HG03175 (cell line): ENCODE data around the gene PLXDC2.
"Not testable (repeated sequence)": the region's sequence is repeated elsewhere in the genome, so short reads cannot be mapped to it uniquely, and the experiment has no call there.

ENCODE experiments used
- ATAC-seq: cut with Tn5 transposase; IDR thresholded peaks from one replicate; pipeline ENCODE4 v1.9.1; 2021; ENCODE audit warnings: mild to moderate bottlenecking, moderate library complexity; ENCODE audit not compliant: unreplicated experiment

Gene PLXDC2

DNA sequence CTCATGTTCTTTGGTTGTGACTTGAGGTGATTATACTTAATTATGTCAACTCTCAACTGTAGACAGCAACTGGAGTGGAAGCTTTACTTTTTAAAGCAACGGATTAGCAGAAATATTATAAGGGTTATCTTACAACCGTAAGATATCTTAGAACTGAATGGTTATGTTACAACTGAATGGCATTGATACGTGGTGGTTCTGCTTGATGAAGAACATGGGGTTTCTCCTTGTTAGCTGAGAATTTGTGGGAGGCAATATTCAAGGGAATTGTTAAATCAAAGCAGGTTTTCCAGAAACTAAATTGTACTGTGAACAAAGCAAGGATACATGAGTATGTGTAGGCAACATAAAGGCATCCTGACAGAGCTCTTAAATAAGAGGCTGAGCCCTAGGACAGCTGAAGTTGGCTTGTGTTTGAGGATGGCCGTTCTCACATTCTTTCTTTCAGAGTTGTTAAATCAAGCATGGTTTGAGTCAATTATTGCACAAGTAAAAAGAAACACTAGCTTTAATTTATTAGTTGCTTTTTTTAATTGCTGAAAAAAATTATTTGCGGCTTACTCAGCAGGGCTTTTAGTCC, 350.0 kb downstream of the PLXDC2 start:
- no peak for ATAC-seq

DNA sequence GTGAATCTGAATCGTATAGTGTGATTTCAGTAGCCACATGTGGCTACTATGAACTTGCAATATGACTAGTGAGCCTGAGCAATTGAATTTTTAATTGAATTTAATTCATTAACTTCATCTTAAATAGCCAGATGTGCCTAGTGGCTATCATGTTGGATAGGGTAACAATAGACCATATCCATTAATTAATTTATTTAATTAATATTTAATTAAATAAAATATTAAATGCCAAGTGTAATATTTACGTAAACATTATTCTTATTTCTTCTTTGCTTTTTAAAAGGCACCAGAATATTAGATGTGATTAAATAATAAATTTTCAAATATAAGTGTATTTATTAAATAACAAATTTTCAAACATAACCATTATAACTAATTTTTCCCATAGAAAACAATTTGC, 354.4 kb downstream of the PLXDC2 start:
- no peak for ATAC-seq

DNA sequence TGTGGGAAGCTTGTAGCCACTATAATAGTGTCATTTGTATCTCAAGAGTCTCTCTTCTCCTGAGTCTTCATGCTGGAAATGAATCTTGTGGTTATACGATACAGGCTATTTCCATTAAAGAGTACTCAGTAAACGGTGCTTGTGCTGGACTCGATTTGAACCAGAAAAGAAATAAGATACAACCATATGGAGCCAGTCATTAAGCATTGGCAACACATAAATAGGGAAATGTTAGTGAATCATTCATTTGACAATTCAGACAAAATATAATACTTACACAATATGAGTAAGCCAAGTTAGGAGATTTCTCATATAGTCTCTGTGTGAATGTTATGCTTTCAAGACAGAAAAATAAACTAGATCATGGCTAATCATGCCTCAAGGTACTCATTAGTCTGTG, 356.8 kb downstream of the PLXDC2 start:
- no peak for ATAC-seq

- no peak for ATAC-seq
These were observed 359.5 kb downstream of the PLXDC2 start for GRCh38 chr10:20175719-20176118.

DNA sequence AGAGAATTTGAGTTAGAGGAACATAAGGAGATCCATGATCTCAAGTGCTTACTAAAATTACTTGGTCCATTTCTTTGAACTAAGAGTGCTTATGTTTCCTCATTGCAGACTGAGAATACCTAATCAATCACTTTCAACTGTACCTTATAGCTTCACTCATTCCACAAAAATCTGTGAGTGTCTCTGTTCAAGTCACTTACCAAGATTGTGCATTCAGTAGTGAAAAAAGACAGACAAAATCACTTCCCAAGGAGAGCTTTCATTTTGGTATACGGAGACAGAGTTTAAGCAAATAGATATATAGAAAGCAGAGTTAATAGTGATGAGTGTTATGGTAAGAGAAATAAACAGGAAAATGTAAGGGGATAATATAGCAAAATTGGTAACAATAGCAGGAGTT, 364.5 kb downstream of the PLXDC2 start:
- ATAC-seq = no peak

- ATAC-seq = no peak
These were observed 365.2 kb downstream of the PLXDC2 start for GRCh38 chr10:20181434-20181833.

DNA sequence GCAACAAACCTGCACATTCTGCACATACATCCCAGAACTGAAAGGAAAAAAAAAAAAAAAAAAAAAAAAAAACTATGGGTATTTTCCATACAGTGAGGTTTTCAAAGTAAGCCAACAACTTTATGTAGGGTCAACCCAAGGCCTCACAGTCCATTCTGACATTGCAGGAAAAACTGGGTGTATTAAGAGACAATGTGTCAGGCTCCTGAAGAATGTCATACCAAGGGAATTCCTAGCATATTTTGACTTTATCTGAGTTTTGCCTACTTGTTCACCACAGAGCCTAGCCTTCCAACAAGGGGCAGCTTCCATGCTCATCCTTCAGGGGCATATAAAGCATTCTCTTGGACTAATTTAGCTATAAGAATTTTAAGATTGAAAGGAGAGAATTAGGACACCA, 368.9 kb downstream of the PLXDC2 start:
- no peak for ATAC-seq

DNA sequence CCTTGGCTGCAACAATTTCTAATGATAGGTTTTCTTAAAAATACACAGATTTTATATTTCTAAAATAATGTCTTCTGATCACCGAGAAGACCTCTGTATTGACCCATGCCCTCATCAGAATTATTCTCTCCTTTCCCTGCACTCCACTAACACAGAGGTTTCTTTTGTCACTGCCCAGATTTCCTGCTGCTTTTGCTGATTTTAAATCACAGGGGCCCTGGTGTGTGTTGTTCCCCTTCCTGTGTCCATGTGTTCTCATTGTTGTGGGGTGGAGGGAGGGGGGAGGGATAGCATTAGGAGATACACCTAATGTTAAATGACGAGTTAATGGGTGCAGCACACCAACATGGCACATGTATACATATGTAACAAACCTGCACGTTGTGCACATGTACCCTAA, 375.2 kb downstream of the PLXDC2 start:
- ATAC-seq = not testable (repeated sequence)

- ATAC-seq = no peak
These were observed 378.8 kb downstream of the PLXDC2 start for GRCh38 chr10:20195076-20195475.

DNA sequence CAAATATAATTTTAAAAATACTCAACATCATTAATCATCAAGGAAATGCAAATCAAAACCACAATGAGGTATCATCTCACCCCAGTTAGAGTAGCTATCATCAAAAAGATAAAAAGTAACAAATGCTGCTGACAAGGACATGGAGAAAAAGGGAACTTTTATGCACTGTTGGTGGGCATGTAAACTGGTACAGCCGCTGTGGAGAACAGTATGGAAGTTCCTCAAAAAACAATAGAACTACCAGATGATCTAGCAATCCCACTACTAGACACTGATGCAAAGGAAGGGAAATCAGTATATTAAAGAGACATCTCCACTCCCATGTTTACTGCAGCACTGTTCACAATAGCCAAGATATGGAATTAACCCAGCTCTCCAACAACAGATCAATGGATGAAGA, 384.5 kb downstream of the PLXDC2 start:
- no peak for ATAC-seq

DNA sequence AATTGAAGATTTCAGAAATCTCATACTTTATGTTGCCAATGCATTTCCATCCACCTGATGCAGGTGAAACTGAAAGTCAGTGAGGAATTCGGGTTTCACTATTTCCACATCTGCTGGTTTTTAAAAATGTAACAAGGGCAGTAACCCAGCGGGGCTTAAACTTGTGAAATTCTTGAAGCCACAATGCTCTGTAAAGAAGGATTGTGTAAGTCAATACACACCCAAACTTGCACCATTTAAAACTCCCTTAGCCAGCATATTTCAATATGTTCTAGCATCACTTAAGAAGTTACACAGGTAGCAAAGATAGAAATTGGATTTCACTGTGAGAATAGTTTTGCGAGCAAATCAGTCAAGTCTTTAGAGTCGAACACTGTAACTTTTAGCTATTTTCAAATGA, 386.1 kb downstream of the PLXDC2 start:
- ATAC-seq = no peak

GRCh38 chr10:20207653-20208052, 391.4 kb downstream of the PLXDC2 start:
- no peak for ATAC-seq

DNA sequence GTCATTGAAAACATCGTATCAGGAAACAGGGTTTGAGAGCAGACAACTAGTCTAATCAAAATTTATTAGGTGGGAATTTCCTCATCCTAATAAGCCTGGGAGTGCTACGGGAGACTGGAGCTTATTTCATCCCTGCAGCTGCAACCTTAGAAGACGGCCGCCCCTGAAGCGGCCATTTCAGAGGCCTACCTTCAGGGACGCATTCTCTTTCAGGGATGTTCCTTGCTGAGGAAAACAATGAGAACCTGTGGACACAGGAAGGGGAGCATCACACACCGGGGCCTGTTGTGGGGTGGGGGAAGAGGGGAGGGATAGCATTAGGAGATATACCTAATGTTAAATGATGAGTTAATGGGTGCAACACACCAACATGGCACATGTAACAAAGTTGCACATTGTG, 392.9 kb downstream of the PLXDC2 start:
- ATAC-seq = not testable (repeated sequence)

DNA sequence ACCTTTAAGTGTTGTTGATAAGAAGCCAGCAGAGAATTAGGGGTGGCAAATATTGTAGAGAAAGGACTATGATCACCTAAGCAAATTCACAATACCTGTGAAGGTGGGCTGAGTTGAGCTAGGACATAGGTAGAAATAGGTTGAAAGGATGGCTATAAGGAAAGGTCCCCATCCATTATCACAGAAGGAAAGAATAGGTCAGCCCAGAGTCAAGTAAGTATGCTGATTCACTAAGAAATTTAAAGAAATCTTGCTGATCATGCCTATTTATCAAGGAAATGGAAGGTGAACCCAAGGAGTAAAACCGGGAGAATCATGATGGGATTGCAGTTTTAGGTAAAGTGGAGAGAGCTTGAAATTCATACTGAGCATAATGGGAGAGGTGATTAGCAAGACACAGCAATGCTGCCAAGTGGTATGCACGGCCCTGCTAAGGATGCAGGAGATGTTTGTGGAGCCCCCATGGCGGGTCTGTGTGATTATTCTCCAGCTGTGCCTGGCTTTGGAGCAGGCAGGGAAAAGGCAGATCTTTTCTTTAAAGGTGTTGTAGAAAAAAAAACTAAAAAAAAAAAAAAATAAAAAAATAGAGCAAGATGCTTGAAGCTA, 399.4 kb downstream of the PLXDC2 start:
- ATAC-seq = no peak

GRCh38 chr10:20221356-20221755, 405.1 kb downstream of the PLXDC2 start:
- ATAC-seq = no peak

- ATAC-seq = no peak
These were observed 412.5 kb downstream of the PLXDC2 start for GRCh38 chr10:20228729-20229128.

GRCh38 chr10:20232079-20232705, 416.0 kb downstream of the PLXDC2 start:
- no peak for ATAC-seq

GRCh38 chr10:20233423-20233822, 417.2 kb downstream of the PLXDC2 start:
- ATAC-seq = no peak

DNA sequence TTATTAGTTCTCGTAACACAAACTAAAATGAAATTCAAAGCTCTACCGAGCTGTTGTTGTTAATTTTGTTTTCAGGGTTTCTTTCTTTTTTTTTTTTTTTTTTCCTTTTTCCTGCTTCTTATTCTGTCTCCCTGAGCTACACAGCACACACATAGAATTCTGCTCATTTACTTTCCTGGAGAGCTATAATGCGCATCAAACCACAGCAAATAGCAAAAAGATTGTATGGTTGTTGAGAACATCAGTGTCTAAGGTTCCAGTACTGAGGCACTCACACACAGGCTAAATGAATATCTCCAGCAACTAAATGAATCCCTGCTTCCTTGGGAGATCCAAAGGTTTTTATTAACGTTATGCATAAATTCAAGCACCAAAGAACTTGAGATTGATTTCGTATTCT, 418.3 kb downstream of the PLXDC2 start:
- ATAC-seq = no peak

DNA sequence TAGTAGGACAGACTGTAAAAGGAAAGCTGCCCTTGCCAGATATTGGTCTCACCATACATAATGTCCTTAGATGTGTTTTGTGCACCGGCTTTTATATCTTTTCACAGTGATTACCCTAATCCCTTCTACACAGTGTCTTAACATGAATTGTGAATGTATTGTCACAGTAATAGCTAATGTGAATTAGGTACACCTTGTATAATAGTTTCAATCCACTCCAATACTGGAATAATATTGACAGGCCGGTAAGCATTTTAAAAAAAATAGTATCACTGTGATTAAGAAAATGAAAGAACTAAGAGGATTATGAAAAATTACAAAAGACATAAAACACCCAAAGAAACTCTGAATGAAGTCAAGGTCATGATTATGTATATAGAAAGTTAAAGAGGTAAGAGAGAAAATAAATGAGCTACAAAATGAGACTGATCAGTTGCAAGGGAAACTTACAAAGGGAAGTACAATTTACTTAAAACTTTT, 420.9 kb downstream of the PLXDC2 start:
- no peak for ATAC-seq

DNA sequence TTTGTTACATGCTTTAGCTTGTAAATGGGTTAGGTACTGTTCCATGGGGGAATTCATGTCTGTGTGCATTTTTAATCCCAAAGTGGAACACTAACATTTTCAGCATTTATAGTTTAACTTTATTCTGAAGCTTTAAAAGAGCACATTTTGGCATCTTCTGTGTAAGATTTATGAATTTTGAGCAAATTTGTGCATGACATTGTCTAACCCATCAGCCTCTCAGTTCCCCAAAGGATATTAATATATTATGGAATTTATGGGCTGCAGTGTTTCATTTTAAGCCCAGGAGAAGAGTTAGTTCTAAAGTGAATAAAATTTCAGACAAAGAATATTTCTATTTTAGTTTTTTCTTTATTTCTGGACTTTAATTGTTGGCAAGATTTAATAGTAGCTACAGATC, 421.4 kb downstream of the PLXDC2 start:
- no peak for ATAC-seq

DNA sequence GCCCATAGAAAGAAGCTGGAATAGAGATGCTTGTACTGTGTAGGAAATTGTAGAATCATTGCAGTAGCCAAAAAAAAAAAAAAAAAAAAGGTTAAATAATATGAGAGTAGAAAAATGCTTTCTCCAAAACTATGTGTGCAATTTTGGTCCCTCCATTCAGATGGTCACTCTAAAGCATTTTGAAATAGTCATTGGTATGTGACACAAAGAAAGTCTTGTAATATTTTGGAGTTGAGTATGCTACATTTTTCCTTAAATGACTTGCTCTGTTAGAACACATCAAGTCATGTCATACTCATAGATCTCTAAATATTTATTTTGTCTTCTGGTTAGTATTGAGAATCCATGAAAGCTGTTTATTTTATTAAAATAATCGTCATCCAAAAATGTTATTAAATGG, 424.4 kb downstream of the PLXDC2 start:
- no peak for ATAC-seq

DNA sequence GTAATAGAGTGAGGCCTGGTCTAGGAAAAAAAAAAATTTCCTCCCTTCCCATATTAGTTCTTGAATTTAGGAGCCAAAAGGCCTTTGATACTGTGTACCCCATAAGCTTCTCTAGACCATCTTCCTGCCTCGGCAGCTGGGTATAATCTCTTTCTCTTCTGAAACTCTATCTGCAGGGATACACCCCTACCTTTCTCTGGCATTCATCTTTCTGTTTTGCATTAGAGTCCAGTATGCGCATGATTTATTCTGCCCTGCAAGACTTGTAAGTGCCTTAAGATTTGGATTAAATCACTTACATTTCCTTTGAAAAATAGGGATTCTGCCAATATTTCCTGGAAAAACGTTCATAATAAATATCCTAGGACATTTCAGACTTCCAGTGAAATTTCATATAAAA, 431.2 kb downstream of the PLXDC2 start:
- ATAC-seq = no peak
